IMR-90 (cell line): ENCODE data around the gene THBS1. TPM values are rescaled to one million over a fixed set of nuclear protein-coding genes. Genes with fewer than 3 reads are reported as not detected.

Experiments used
- ATAC-seq: fragments of 200-7000 bp; cut with Tn5 transposase; 2 replicates; pipeline ENCODE4 v1.9.1; 2020; ENCODE audit warnings: low read depth, mild to moderate bottlenecking, moderate library complexity
- BruUV-seq: library from RNA; stranded (reverse); fragments of 400-500 nt; replicated peaks from 2 replicates; lab custom pipeline; 2021; lab: Mats Ljungman, UMichigan
- CTCF ChIA-PET: fragments of 300-600 bp; formaldehyde crosslinking; extraction: SDS; loops from one replicate; lab custom pipeline; 2021; ENCODE audit warnings: antibody characterized with exemption; lab: Yijun Ruan, JAX
- POLR2A ChIA-PET: fragments of 300-600 bp; sonication (Branson Sonifier 250); formaldehyde crosslinking; loops from one replicate; lab custom pipeline; 2022; ENCODE audit warnings: antibody characterized with exemption; ENCODE audit not compliant: unreplicated experiment; lab: Charles Lee
- DNase-seq: peaks from one replicate; pipeline ENCODE4 v3.0.0; 2013
- H2AFZ ChIP-seq: replicated peaks from 2 replicates; pipeline ENCODE3; 2013; ENCODE audit warnings: low read length, mild to moderate bottlenecking; ENCODE audit not compliant: poor library complexity
- H2AK5ac ChIP-seq: 2 replicates; pipeline ENCODE4 v1.6.1; 2013; ENCODE audit warnings: low read depth, low read length, inconsistent platforms
- H2AK9ac ChIP-seq: replicated peaks from 2 replicates; pipeline ENCODE3; 2013; ENCODE audit warnings: mild to moderate bottlenecking, low read depth, low read length, moderate library complexity; ENCODE audit not compliant: poor library complexity
- H2BK120ac ChIP-seq: 2 replicates; pipeline ENCODE4 v1.6.1; 2013; ENCODE audit warnings: low read depth, low read length, inconsistent platforms
- H2BK15ac ChIP-seq: 3 replicates; pipeline ENCODE4 v1.6.1; 2013; ENCODE audit warnings: low read depth, low read length, inconsistent platforms
- H2BK20ac ChIP-seq: 2 replicates; pipeline ENCODE4 v1.6.1; 2013; ENCODE audit warnings: low read depth, mild to moderate bottlenecking, inconsistent platforms, low read length, moderate library complexity
- H2BK5ac ChIP-seq: 2 replicates; pipeline ENCODE4 v1.6.1; 2013; ENCODE audit warnings: mild to moderate bottlenecking, low read depth, low read length, inconsistent platforms; ENCODE audit not compliant: poor library complexity, severe bottlenecking
- H3K14ac ChIP-seq: replicated peaks from 2 replicates; pipeline ENCODE4 v1.6.1; 2013; ENCODE audit warnings: low read depth, low read length, inconsistent platforms
- H3K18ac ChIP-seq: 2 replicates; pipeline ENCODE4 v1.6.1; 2013; ENCODE audit warnings: low read depth, low read length, control low read depth
- H3K23ac ChIP-seq: 2 replicates; pipeline ENCODE4 v1.6.1; 2013; ENCODE audit warnings: low read depth, low read length, inconsistent platforms
- H3K27ac ChIP-seq: 2 replicates; pipeline ENCODE4 v1.5.1; 2013; ENCODE audit warnings: mild to moderate bottlenecking, control low read depth, low read length; ENCODE audit not compliant: insufficient read depth
- H3K27me3 ChIP-seq: 2 replicates; pipeline ENCODE4 v1.6.1; 2013; ENCODE audit warnings: low read length; ENCODE audit not compliant: control insufficient read depth, insufficient read depth
- H3K36me3 ChIP-seq: 2 replicates; pipeline ENCODE4 v1.6.1; 2013; ENCODE audit warnings: low read length, mixed read lengths; ENCODE audit not compliant: control insufficient read depth, insufficient read depth
- H3K4ac ChIP-seq: 2 replicates; pipeline ENCODE4 v1.6.1; 2013; ENCODE audit warnings: low read depth, low read length, inconsistent platforms
- H3K4me1 ChIP-seq: 2 replicates; pipeline ENCODE4 v1.6.1; 2013; ENCODE audit warnings: low read length, mixed read lengths; ENCODE audit not compliant: control insufficient read depth, insufficient read depth
- H3K4me2 ChIP-seq: 2 replicates; pipeline ENCODE4 v1.6.1; 2013; ENCODE audit warnings: low read depth, mild to moderate bottlenecking, control low read depth, low read length, moderate library complexity
- H3K4me3 ChIP-seq: 2 replicates; pipeline ENCODE4 v1.5.1; 2013; ENCODE audit warnings: low read depth, mild to moderate bottlenecking, control low read depth, low read length, moderate library complexity; ENCODE audit not compliant: insufficient read depth
- H3K56ac ChIP-seq: 2 replicates; pipeline ENCODE4 v1.6.1; 2013; ENCODE audit warnings: low read length, inconsistent platforms; ENCODE audit not compliant: insufficient read depth; ENCODE audit errors: extremely low read depth
- H3K79me1 ChIP-seq, 2 experiments: 2 replicates each; pipeline ENCODE4 v1.6.1; 2013; ENCODE audit warnings: low read length in 2 of 2, inconsistent platforms in 1 of 2, low read depth in 1 of 2
- H3K9ac ChIP-seq: 2 replicates; pipeline ENCODE4 v1.6.1; 2013; ENCODE audit warnings: low read depth, low read length, control low read depth
- H3K9me1 ChIP-seq: 2 replicates; pipeline ENCODE4 v1.6.1; 2013; ENCODE audit warnings: low read length, inconsistent platforms; ENCODE audit not compliant: insufficient read depth
- H3K9me3 ChIP-seq: 2 replicates; pipeline ENCODE4 v1.6.1; 2013; ENCODE audit warnings: low read length; ENCODE audit not compliant: control insufficient read depth, insufficient read depth
- H4K20me1 ChIP-seq: 2 replicates; pipeline ENCODE4 v1.6.1; 2013; ENCODE audit warnings: low read length, inconsistent platforms; ENCODE audit not compliant: insufficient read depth
- H4K5ac ChIP-seq: 2 replicates; pipeline ENCODE4 v1.6.1; 2013; ENCODE audit warnings: mild to moderate bottlenecking, low read depth, low read length, control low read depth
- H4K8ac ChIP-seq, 2 experiments: 2 replicates each; pipeline ENCODE4 v1.6.1; 2013; ENCODE audit warnings: low read depth in 2 of 2, low read length in 2 of 2, control low read depth in 1 of 2, inconsistent platforms in 1 of 2
- H4K91ac ChIP-seq: 2 replicates; pipeline ENCODE4 v1.6.1; 2013; ENCODE audit warnings: low read depth, low read length, inconsistent platforms; ENCODE audit not compliant: insufficient read depth
- BHLHE40 ChIP-seq: fragments of 150-350 bp; IDR thresholded peaks from 2 replicates; pipeline ENCODE4 v1.6.1; 2016; ENCODE audit warnings: mild to moderate bottlenecking, low read depth, low read length
- CEBPB ChIP-seq: IDR thresholded peaks from 2 replicates; pipeline ENCODE4 v1.6.1; 2012; ENCODE audit warnings: low read depth, low read length, improper control_type of control experiment
- CHD1 ChIP-seq: IDR thresholded peaks from 2 replicates; pipeline ENCODE4 v1.6.1; 2012; ENCODE audit warnings: low read depth, low read length, improper control_type of control experiment
- CTCF ChIP-seq: conservative IDR thresholded peaks from 2 replicates; pipeline ENCODE4 v1.5.1; 2012; ENCODE audit warnings: mild to moderate bottlenecking, low read depth, low read length, improper control_type of control experiment
- ELK1 ChIP-seq: fragments of 150-350 bp; IDR thresholded peaks from 2 replicates; pipeline ENCODE4 v1.6.1; 2016; ENCODE audit warnings: low read depth, mild to moderate bottlenecking, low read length, moderate library complexity, borderline replicate concordance
- FOS ChIP-seq: fragments of 150-350 bp; IDR thresholded peaks from 2 replicates; pipeline ENCODE4 v1.6.1; 2016; ENCODE audit warnings: low read depth, low read length
- MAFK ChIP-seq: IDR thresholded peaks from 2 replicates; pipeline ENCODE4 v1.6.1; 2012; ENCODE audit warnings: low read depth, low read length, improper control_type of control experiment
- MAZ ChIP-seq: IDR thresholded peaks from 2 replicates; pipeline ENCODE4 v1.6.1; 2012; ENCODE audit warnings: low read depth, mild to moderate bottlenecking, low read length, improper control_type of control experiment, moderate library complexity, borderline replicate concordance
- MXI1 ChIP-seq: IDR thresholded peaks from 2 replicates; pipeline ENCODE4 v1.6.1; 2012; ENCODE audit warnings: low read depth, mild to moderate bottlenecking, low read length, moderate library complexity, borderline replicate concordance
- POLR2A ChIP-seq: IDR thresholded peaks from 2 replicates; pipeline ENCODE4 v1.6.1; 2012; ENCODE audit warnings: mild to moderate bottlenecking, low read depth, low read length
- RCOR1 ChIP-seq: IDR thresholded peaks from 2 replicates; pipeline ENCODE4 v1.6.1; 2012; ENCODE audit warnings: mild to moderate bottlenecking, low read length, improper control_type of control experiment; ENCODE audit not compliant: insufficient replicate concordance
- RFX5 ChIP-seq: IDR thresholded peaks from 2 replicates; pipeline ENCODE4 v1.8.0; 2012; ENCODE audit warnings: low read depth, mild to moderate bottlenecking, low read length, moderate library complexity
- SMC3 ChIP-seq: fragments of 150-350 bp; IDR thresholded peaks from 2 replicates; pipeline ENCODE4 v1.6.1; 2016; ENCODE audit warnings: low read depth, mild to moderate bottlenecking, antibody characterized with exemption, low read length, moderate library complexity
- USF2 ChIP-seq: fragments of 150-350 bp; IDR thresholded peaks from 2 replicates; pipeline ENCODE4 v1.6.1; 2017; ENCODE audit warnings: mild to moderate bottlenecking, antibody characterized with exemption, low read length, low read depth
- WGBS, 2 experiments: methylation state at CpG; one replicate each; pipeline versions ENCODE4 v1.1.5 to v1.1.7; 2013; ENCODE audit warnings: missing lambda C conversion rate in 2 of 2; ENCODE audit not compliant: insufficient read length in 1 of 2; ENCODE audit errors: extremely low coverage in 2 of 2; 5-methylcytosine and 5-hydroxymethylcytosine counted together
- dilution Hi-C: fragments of 300-500 bp; cut with HindIII; formaldehyde crosslinking; loops from one replicate; pipeline ENCODE4 v1.14.3; 2018; ENCODE audit warnings: low sequenced_read_pairs; ENCODE audit not compliant: unreplicated experiment
- in situ Hi-C: fragments of 300-500 bp; cut with MboI; formaldehyde crosslinking; loops from 3 replicates; pipeline ENCODE4 v1.14.3; 2019; ENCODE audit warnings: low sequenced_read_pairs, inconsistent platforms, mixed read lengths
- intact Hi-C: fragments of 100-400 bp; cut with micrococcal nuclease; formaldehyde crosslinking; loops from 2 replicates; pipeline ENCODE4 v1.10.0; 2022
- polyA plus RNA-seq, 3 experiments: library from polyadenylated mRNA; depleted of rRNA; stranded (reverse); fragments of >200 nt; gene quantifications; 2 replicates each; pipeline ENCODE4 v1.2.3, GENCODE V29; 2012; ENCODE audit warnings: low replicate concordance in 1 of 3
- total RNA-seq: library from RNA; depleted of rRNA; stranded (reverse); fragments of >200 nt; gene quantifications from 2 replicates; pipeline ENCODE4 v1.2.3, GENCODE V29; 2012

The THBS1 gene
- total and polyA plus RNA-seq, 2 of the 4 experiments (the other 2 are of a cell fraction): 1,562 to 4,071 TPM

- Histone ChIP-seq H2BK120ac (no peak overlapping the region), H3K36me3 (no peaks in the 10 kb centered on the region), H3K4me3 (no peak overlapping the region), H3K4ac (no peak overlapping the region), H4K5ac (no peak overlapping the region), H3K9me3 (no peaks in the 10 kb centered on the region; the same call in 1 of the 2 replicates), H2AK5ac (peak overlapping the region; percentile 28), H3K27me3 (no peaks in the 10 kb centered on the region), H4K20me1 (no peaks in the 10 kb centered on the region), H3K23ac (no peak overlapping the region), H3K56ac (no peak overlapping the region), H3K4me2 (no peak overlapping the region), H3K9me1 (peaks cover 23% of the 10 kb centered on the region), H3K9ac (no peak overlapping the region), H2BK5ac (no peak overlapping the region), H2BK20ac (peak overlapping the region; percentile 14; the same call in 1 of the 2 replicates), H2AK9ac (no peak overlapping the region), H3K18ac (no peak overlapping the region), H2BK15ac (peak overlapping the region; percentile 19; the same call in 1 of the 3 replicates), H4K8ac (no peak overlapping the region), H3K79me1 (peaks cover 0 to 5% of the 10 kb centered on the region in 2 experiments; a peak in 1 of 4 replicates), H3K4me1 (peaks cover 26% of the 10 kb centered on the region), H4K91ac (no peak overlapping the region; the same call in 1 of the 2 replicates), H3K27ac (no peak overlapping the region), H3K14ac (0 out of 2 replicates have a peak overlapping the region, but pooled peaks have one; percentile 26), H2AFZ (no peak overlapping the region)
- dilution Hi-C loops: no loop called here
- CTCF ChIA-PET: interaction anchor here (1.0 kb wide), 1 partner anchor 13 kb away, joined by 4 read pairs; no protein-coding TSS in a partner anchor
- POLR2A ChIA-PET: no interaction called here
- ATAC-seq (no peak), DNase-seq (peak; percentile 10)
- TF ChIP-seq USF2: no peak
- TF ChIP-seq CHD1: no peak
- TF ChIP-seq MXI1: no peak
- TF ChIP-seq MAFK: no peak
- TF ChIP-seq MAZ: no peak
- TF ChIP-seq BHLHE40: no peak
- TF ChIP-seq FOS: no peak
- TF ChIP-seq POLR2A: no peak
- TF ChIP-seq CTCF: no peak
- TF ChIP-seq RFX5: no peak
- no peak for TF ChIP-seq SMC3
- no peak for TF ChIP-seq ELK1
- TF ChIP-seq RCOR1: no peak
- TF ChIP-seq CEBPB: no peak
- no TSS peak for BruUV-seq
- in situ Hi-C loops: no loop called here
- 71% methylated on average over 4 of the region's 9 CpGs; no CpG with 5 or more reads in 1 of the 2 experiments for WGBS, 2 experiments
- intact Hi-C loops: no loop called here
Observed at GRCh38 chr15:39628546-39629257, 47.8 kb downstream of the THBS1 start.
